Measurements from ENCODE around the gene MMADHC.
"Not testable (repeated sequence)": the region's sequence is repeated elsewhere in the genome, so short reads cannot be mapped to it uniquely, and the experiment has no call there.

The MMADHC gene

DNA sequence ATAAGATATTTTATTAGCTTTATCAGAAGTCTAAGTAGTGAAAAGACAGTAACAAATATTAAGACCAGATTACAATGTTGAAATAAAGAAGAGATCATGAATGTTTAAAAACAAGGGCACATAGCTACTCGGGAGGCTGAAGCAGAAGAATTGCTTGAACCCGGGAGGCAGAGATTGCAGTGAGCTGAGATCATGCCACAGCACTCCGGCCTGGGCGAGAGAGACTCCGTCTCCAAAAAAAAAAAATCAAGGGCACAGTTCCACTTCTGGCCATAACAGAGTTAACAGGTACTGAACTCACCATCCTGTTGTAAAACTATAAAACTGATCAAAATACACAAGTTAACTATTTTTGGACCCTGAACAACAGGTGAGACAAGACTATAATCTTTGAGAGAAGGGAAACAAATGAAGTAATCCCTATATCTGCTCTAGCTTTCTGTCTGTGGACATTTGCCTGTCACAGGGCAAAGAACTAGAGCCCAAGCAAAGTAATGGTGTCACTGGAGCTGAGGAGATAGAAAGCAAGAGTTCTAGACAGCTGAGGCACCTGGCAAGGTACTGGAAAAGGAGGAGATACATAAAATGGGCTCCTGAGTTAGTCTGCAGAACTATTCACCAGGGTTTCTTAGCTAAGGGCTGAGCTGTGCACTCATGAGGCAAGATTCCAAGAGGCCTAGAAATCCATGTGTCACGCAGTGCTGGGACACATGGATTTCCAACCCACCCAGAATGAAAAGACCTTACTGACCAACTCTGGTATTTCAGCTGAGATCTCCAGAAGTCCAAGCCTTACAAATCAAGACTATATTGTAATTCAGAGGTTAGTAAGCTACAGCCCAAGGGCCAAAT, 15.2 kb downstream of the MMADHC start:
- DNase-seq (ENCODE audit: low spot score) = no peak
- POLR2A ChIA-PET (ENCODE audit: low non-redundant PET) = no interaction called here
- CTCF ChIA-PET = interaction anchor here (0.6 to 1.5 kb wide), 4 partner anchors 292 to 574 kb away, joined by 3 to 5 read pairs (median 4); no protein-coding TSS in a partner anchor
- H3K27ac ChIP-seq = no peak overlapping the region
- no peak for TF ChIP-seq CTCF (conservative IDR thresholded peaks at IDR 0.05; ENCODE audit: low read depth)

DNA sequence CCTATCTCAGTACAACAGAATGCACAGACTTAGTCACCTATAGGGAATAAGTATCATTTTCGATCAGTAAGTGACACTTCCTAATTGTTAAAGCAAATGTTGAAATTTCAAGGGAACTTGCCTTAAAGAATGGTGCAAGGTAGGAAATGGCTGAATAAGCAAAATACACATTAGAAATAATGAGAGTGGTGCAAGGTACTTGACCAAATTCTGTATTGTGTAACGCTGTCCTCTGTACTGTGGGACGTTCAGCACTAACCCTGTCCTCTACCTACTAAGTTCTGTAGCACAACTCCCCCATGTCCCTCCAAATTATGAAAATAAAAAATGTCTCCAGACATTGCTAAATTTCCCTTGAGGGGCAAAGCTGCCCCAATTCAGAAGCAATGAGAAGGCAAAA, 19.4 kb downstream of the MMADHC start:
- H3K27ac ChIP-seq = no peak overlapping the region
- no peak for TF ChIP-seq CTCF (conservative IDR thresholded peaks at IDR 0.05; ENCODE audit: low read depth)
- POLR2A ChIA-PET (ENCODE audit: low non-redundant PET) = no interaction called here
- no peak for DNase-seq (ENCODE audit: low spot score)
- CTCF ChIA-PET = no interaction called here

DNA sequence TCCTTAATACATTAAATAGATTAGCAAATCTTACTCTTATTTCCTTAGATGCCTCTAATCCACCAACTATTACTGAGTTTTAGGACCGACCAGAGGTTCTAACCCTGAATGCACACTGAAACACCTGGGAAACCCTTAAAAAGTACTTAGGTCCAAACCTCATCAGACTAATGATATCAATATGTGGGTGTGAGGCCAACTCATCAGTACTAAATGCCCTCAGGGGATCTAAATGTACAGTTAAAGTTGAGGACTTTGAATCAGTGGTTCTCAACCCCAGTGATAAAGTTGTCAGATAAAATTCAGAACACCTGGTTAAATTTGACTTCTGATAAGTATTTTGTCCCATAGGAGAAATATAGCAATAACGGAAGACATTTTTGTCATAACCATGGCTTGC, 20.9 kb downstream of the MMADHC start:
- H3K27ac ChIP-seq = no peak overlapping the region
- no peak for DNase-seq (ENCODE audit: low spot score)
- no peak for TF ChIP-seq CTCF (conservative IDR thresholded peaks at IDR 0.05; ENCODE audit: low read depth)
- ChIA-PET CTCF (no interaction called here), POLR2A (ENCODE audit: low non-redundant PET) (no interaction called here)

DNA sequence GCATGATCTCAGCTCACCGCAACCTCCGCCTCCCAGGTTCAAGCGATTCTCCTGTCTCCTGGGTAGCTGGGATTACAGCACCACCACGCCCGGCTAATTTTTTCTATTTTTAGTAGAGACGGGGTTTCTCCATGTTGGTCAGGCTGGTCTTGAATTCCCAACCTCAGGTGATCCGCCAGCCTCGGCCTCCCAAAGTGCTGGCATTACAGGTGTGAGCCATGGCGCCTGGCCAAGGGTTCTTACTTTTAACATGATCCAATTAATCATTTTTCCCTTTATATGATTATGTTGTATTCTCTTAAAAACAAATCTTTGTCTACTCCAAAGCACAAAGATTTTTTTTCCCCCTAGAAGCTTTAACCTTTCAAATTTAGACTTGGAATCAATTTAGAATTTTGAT, 21.9 kb downstream of the MMADHC start:
- DNase-seq (ENCODE audit: low spot score); CTCF ChIA-PET; POLR2A ChIA-PET (ENCODE audit: low non-redundant PET); H3K27ac ChIP-seq: not testable (repeated sequence)

DNA sequence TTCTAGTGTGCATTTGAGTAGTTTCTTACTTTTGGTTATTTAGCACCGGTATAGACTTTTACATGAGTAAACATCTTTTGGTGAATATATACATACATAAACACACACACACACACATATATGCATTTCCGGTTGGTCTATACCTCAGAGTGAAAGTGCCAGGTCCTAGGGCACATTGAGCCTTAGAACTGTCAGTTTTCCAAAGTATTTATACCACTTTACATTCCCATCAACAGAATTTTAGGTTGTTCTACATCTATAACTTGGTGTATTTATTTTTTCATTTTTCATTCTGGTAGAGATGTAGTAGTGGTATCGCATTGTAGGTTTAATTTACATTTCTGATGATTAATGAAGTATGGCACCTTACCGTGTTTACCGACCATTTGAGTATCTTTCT, 22.6 kb downstream of the MMADHC start:
- H3K27ac ChIP-seq = no peak overlapping the region
- TF ChIP-seq CTCF (conservative IDR thresholded peaks at IDR 0.05; ENCODE audit: low read depth) = no peak
- ChIA-PET CTCF (no interaction called here), POLR2A (ENCODE audit: low non-redundant PET) (no interaction called here)
- DNase-seq (ENCODE audit: low spot score) = no peak

DNA sequence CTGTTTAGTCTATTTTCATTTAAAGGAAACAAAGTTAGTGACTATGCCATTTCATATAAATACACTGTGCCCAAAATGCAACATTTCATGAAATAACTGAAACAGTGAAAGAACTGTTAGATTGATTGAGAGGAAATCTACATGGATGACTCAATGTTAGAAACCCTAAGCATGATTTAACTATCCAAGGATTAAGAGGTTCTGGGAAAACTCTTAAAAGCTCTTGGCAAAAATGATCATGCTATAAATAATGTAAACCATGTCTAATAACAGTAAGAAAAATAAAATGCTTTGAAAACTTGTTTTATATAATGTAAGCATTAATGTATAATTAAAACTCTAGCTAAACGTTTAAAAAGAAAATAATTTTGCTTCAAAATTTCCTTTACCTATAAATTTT, 23.5 kb downstream of the MMADHC start:
- CTCF ChIA-PET = no interaction called here
- POLR2A ChIA-PET (ENCODE audit: low non-redundant PET) = no interaction called here
- TF ChIP-seq CTCF (conservative IDR thresholded peaks at IDR 0.05; ENCODE audit: low read depth) = no peak
- no peak for DNase-seq (ENCODE audit: low spot score)
- H3K27ac ChIP-seq = no peak overlapping the region

DNA sequence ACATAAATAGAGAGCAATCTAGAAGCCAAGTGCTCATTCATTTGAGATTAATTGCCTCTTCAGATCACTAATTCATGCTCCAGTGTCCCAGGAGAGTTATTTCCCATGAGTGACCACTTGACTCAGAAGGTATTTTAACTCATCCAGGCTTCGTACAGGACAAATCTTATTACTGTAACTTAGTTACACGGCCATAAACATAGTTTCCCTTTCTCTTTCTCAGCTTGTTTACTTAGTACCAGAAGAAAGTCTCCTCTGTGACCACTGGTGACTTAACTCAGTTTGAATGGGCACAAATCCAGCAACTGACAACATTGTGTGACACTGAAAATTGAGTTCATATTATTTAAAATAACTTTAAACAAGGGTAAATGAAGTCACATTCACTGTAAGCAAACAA, 25.3 kb downstream of the MMADHC start:
- CTCF ChIA-PET = interaction anchor here (0.7 to 3.3 kb wide), 2 partner anchors 545 to 547 kb away, joined by 4 to 29 read pairs; no protein-coding TSS in a partner anchor
- no peak for DNase-seq (ENCODE audit: low spot score)
- POLR2A ChIA-PET (ENCODE audit: low non-redundant PET) = no interaction called here
- no peak for TF ChIP-seq CTCF (conservative IDR thresholded peaks at IDR 0.05; ENCODE audit: low read depth)
- H3K27ac ChIP-seq = no peak overlapping the region

Measured in RWPE1 (cell line).